ENCODE data around the gene ITPKB. TPM values are rescaled to one million over a fixed set of nuclear protein-coding genes. Genes with fewer than 3 reads are reported as not detected.

ITPKB gene
- total RNA-seq, result 10 to 100 TPM; 37.5 to 38.5 TPM

GRCh38 chr1:226738995-226739695 lies at the start of gene ITPKB:
Gene ITPKB, minus strand, starts transcription at chr1:226739282. Its CDS starts 1,824 bp downstream, at chr1:226737458.
- Mint-ChIP-seq H3K4me1 (ENCODE audit: low read depth) (peaks cover 39% of the 10 kb centered on the region), H3K27ac (peak within 1 kb of the TSS; percentile 94), H3K9me3 (no peaks in the 10 kb centered on the region), H3K4me3 (peak within 1 kb of the TSS; percentile 89), H3K27me3 (no peaks in the 10 kb centered on the region), H3K36me3 (peaks cover 31% of the 10 kb centered on the region)
- ChIA-PET POLR2A (interaction anchor here (0.6 to 2.6 kb wide), 8 partner anchors 9 to 106 kb away, joined by 3 to 10 read pairs (median 4); no protein-coding TSS in a partner anchor), CTCF (interaction anchor here (0.7 to 3.0 kb wide), 11 partner anchors 8 to 331 kb away, joined by 3 to 13 read pairs (median 4); partner anchors contain the start of gene PARP1)
- intact Hi-C loops (cut with micrococcal nuclease), result loop anchor here (1.0 to 10.0 kb wide), 10 partner anchors 8 to 1346 kb away; partner anchors contain the start of genes ARF1 and PARP1
- DNase-seq, result peak; percentile 73

GRCh38 chr1:226787638-226788037 lies 48.6 kb upstream of the ITPKB start:
- ChIA-PET CTCF (interaction anchor here (1.3 kb wide), 1 partner anchor 154 kb away, joined by 3 read pairs; no protein-coding TSS in a partner anchor), POLR2A (no interaction called here)
- intact Hi-C loops (cut with micrococcal nuclease), result no loop called here
- Mint-ChIP-seq H3K9me3 (no peaks in the 10 kb centered on the region), H3K27me3 (no peaks in the 10 kb centered on the region), H3K4me1 (ENCODE audit: low read depth) (peaks cover 19% of the 10 kb centered on the region), H3K27ac (no peak overlapping the region), H3K36me3 (no peaks in the 10 kb centered on the region), H3K4me3 (no peak overlapping the region)
- no peak for DNase-seq

- Mint-ChIP-seq H3K27me3 (no peaks in the 10 kb centered on the region), H3K36me3 (no peaks in the 10 kb centered on the region), H3K4me1 (ENCODE audit: low read depth) (peaks cover 19% of the 10 kb centered on the region), H3K4me3 (no peak overlapping the region), H3K27ac (no peak overlapping the region), H3K9me3 (no peaks in the 10 kb centered on the region)
- intact Hi-C loops (cut with micrococcal nuclease), result no loop called here
- POLR2A ChIA-PET, result no interaction called here
- CTCF ChIA-PET, result no interaction called here
- no peak for DNase-seq
Measured at GRCh38 chr1:226787071-226787470, 48.0 kb upstream of the ITPKB start.

GRCh38 chr1:226786550-226786949 lies 47.5 kb upstream of the ITPKB start:
- intact Hi-C loops (cut with micrococcal nuclease), result no loop called here
- peaks cover 19% of the 10 kb centered on the region for H3K4me1 Mint-ChIP-seq (ENCODE audit: low read depth)
- no peaks in the 10 kb centered on the region for H3K9me3 Mint-ChIP-seq
- no peak overlapping the region for H3K27ac Mint-ChIP-seq
- H3K36me3 Mint-ChIP-seq, result no peaks in the 10 kb centered on the region
- ChIA-PET CTCF (no interaction called here), POLR2A (no interaction called here)
- no peak overlapping the region for H3K4me3 Mint-ChIP-seq
- peak; percentile 38 for DNase-seq
- no peaks in the 10 kb centered on the region for H3K27me3 Mint-ChIP-seq

- H3K36me3 Mint-ChIP-seq, result no peaks in the 10 kb centered on the region
- no peaks in the 10 kb centered on the region for H3K9me3 Mint-ChIP-seq
- no peaks in the 10 kb centered on the region for H3K27me3 Mint-ChIP-seq
- DNase-seq, result no peak
- H3K4me3 Mint-ChIP-seq, result no peak overlapping the region
- intact Hi-C loops (cut with micrococcal nuclease), result no loop called here
- peaks cover 14% of the 10 kb centered on the region for H3K4me1 Mint-ChIP-seq (ENCODE audit: low read depth)
- ChIA-PET POLR2A (no interaction called here), CTCF (interaction anchor here (0.6 kb wide), 1 partner anchor 44 kb away, joined by 4 read pairs; no protein-coding TSS in a partner anchor)
- no peak overlapping the region for H3K27ac Mint-ChIP-seq
Measured at GRCh38 chr1:226785805-226786204, 46.7 kb upstream of the ITPKB start.

GRCh38 chr1:226784081-226785049 lies 45.3 kb upstream of the ITPKB start:
- Mint-ChIP-seq H3K9me3 (no peaks in the 10 kb centered on the region), H3K4me1 (ENCODE audit: low read depth) (peaks cover 12% of the 10 kb centered on the region)
- CTCF ChIA-PET, result no interaction called here

GRCh38 chr1:226782845-226783601 lies 43.9 kb upstream of the ITPKB start:
- Mint-ChIP-seq H3K27me3 (no peaks in the 10 kb centered on the region), H3K36me3 (no peaks in the 10 kb centered on the region), H3K4me1 (ENCODE audit: low read depth) (peaks cover 7% of the 10 kb centered on the region), H3K9me3 (no peaks in the 10 kb centered on the region), H3K27ac (no peak overlapping the region), H3K4me3 (no peak overlapping the region)
- POLR2A ChIA-PET, result no interaction called here
- DNase-seq, result no peak
- intact Hi-C loops (cut with micrococcal nuclease), result no loop called here
- CTCF ChIA-PET, result no interaction called here

More at GRCh38 chr1:226784081-226785049, 45.3 kb upstream of the ITPKB start:
- Mint-ChIP-seq H3K27me3 (no peaks in the 10 kb centered on the region), H3K4me3 (no peak overlapping the region), H3K36me3 (no peaks in the 10 kb centered on the region), H3K27ac (no peak overlapping the region)
- DNase-seq, result no peak
- intact Hi-C loops (cut with micrococcal nuclease), result no loop called here
- POLR2A ChIA-PET, result no interaction called here

- H3K27me3 Mint-ChIP-seq, result no peaks in the 10 kb centered on the region
- intact Hi-C loops (cut with micrococcal nuclease), result no loop called here
- POLR2A ChIA-PET, result no interaction called here
Measured at GRCh38 chr1:226781937-226782609, 43.0 kb upstream of the ITPKB start.

GRCh38 chr1:226779561-226779960 lies 40.5 kb upstream of the ITPKB start:
- Mint-ChIP-seq H3K36me3 (no peaks in the 10 kb centered on the region), H3K27me3 (no peaks in the 10 kb centered on the region), H3K4me1 (ENCODE audit: low read depth) (no peaks in the 10 kb centered on the region), H3K9me3 (no peaks in the 10 kb centered on the region), H3K27ac (no peak overlapping the region), H3K4me3 (no peak overlapping the region)
- DNase-seq, result no peak
- intact Hi-C loops (cut with micrococcal nuclease), result no loop called here
- POLR2A ChIA-PET, result no interaction called here
- CTCF ChIA-PET, result interaction anchor here (0.8 kb wide), 1 partner anchor 153 kb away, joined by 3 read pairs; no protein-coding TSS in a partner anchor

More at GRCh38 chr1:226781937-226782609, 43.0 kb upstream of the ITPKB start:
- Mint-ChIP-seq H3K36me3 (no peaks in the 10 kb centered on the region), H3K4me1 (ENCODE audit: low read depth) (peaks cover 5% of the 10 kb centered on the region), H3K4me3 (no peak overlapping the region), H3K9me3 (no peaks in the 10 kb centered on the region), H3K27ac (no peak overlapping the region)
- no peak for DNase-seq
- CTCF ChIA-PET, result no interaction called here

- intact Hi-C loops (cut with micrococcal nuclease), result no loop called here
- POLR2A ChIA-PET, result no interaction called here
Measured at GRCh38 chr1:226778657-226779058, 39.6 kb upstream of the ITPKB start.

GRCh38 chr1:226776975-226777374 lies 37.9 kb upstream of the ITPKB start:
- H3K4me3 Mint-ChIP-seq, result no peak overlapping the region
- no peaks in the 10 kb centered on the region for H3K36me3 Mint-ChIP-seq
- no peak for DNase-seq
- peaks cover 2% of the 10 kb centered on the region for H3K4me1 Mint-ChIP-seq (ENCODE audit: low read depth)
- intact Hi-C loops (cut with micrococcal nuclease), result no loop called here
- POLR2A ChIA-PET, result no interaction called here
- no peak overlapping the region for H3K27ac Mint-ChIP-seq
- H3K9me3 Mint-ChIP-seq, result no peaks in the 10 kb centered on the region
- CTCF ChIA-PET, result no interaction called here
- no peaks in the 10 kb centered on the region for H3K27me3 Mint-ChIP-seq

More at GRCh38 chr1:226778657-226779058, 39.6 kb upstream of the ITPKB start:
- Mint-ChIP-seq H3K27ac (no peak overlapping the region), H3K9me3 (no peaks in the 10 kb centered on the region), H3K36me3 (no peaks in the 10 kb centered on the region), H3K27me3 (no peaks in the 10 kb centered on the region), H3K4me1 (ENCODE audit: low read depth) (no peaks in the 10 kb centered on the region), H3K4me3 (no peak overlapping the region)
- no peak for DNase-seq
- CTCF ChIA-PET, result interaction anchor here (0.6 kb wide), 1 partner anchor 129 kb away, joined by 3 read pairs; no protein-coding TSS in a partner anchor

Measured in activated CD4-positive, alpha-beta memory T cell treated with anti-CD3 and anti-CD28 coated beads for 36 hours (primary cell).